GM19324 (cell line): ENCODE results near the gene PCYOX1L.

Experiments
- ATAC-seq: cut with Tn5 transposase; IDR thresholded peaks from one replicate; pipeline ENCODE4 v1.9.1; 2021; ENCODE audit warnings: mild to moderate bottlenecking, moderate library complexity; ENCODE audit not compliant: unreplicated experiment, low FRiP score

The PCYOX1L gene

GRCh38 chr5:149417711-149418368 lies 60.0 kb downstream of the PCYOX1L start:
- no peak for ATAC-seq

- no peak for ATAC-seq
Observed at GRCh38 chr5:149418910-149419531, 61.2 kb downstream of the PCYOX1L start.
